Adrenal gland (tissue), 5 donors: ENCODE results near the gene KIF16B.

Source experiments
- POLR2A ChIP-seq, 2 donors: fragments of 450-650 bp; IDR thresholded peaks; one replicate each; pipeline ENCODE4 v1.6.1; 2017; ENCODE audit warnings: antibody characterized with exemption in 2 of 2, mild to moderate bottlenecking in 2 of 2, moderate library complexity in 1 of 2
- TF ChIP-seq, protein P1 (sequence below), 6 experiments: fragments of 450-650 bp in 4 of 6; fragments of 200-600 bp in 2 of 6; sonication (generic) in 1 of 6; IDR thresholded peaks; 1 replicate in 5 of 6; 2 replicates in 1 of 6; pipeline versions ENCODE4 v1.5.1 to v1.8.0; 2016 to 2021; ENCODE audit warnings: antibody characterized with exemption in 6 of 6, mild to moderate bottlenecking in 2 of 6, moderate library complexity in 1 of 6
- donor health status: DM: no; HTN: no; CAD: no.

DNA sequence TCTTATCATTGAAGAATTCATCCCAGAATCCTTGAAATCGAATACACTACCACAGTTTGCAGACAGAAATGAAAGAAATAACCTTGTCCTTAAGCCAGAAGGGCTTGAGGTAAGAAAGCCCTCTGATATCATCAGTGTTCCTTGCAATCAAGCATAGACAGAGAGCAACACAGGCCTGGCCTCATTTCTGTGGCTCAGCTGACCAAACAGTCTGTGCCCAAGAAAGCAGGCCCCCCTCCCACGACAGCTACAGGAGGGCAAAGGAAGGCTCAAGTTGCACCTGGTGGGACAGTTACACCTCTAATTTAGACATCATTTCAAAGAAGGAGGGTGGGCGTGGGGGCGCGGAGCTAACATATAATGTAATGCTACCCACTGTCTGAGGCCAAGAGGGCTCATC lies 21.6 kb downstream of the KIF16B start:
- TF ChIP-seq, protein P1, sequence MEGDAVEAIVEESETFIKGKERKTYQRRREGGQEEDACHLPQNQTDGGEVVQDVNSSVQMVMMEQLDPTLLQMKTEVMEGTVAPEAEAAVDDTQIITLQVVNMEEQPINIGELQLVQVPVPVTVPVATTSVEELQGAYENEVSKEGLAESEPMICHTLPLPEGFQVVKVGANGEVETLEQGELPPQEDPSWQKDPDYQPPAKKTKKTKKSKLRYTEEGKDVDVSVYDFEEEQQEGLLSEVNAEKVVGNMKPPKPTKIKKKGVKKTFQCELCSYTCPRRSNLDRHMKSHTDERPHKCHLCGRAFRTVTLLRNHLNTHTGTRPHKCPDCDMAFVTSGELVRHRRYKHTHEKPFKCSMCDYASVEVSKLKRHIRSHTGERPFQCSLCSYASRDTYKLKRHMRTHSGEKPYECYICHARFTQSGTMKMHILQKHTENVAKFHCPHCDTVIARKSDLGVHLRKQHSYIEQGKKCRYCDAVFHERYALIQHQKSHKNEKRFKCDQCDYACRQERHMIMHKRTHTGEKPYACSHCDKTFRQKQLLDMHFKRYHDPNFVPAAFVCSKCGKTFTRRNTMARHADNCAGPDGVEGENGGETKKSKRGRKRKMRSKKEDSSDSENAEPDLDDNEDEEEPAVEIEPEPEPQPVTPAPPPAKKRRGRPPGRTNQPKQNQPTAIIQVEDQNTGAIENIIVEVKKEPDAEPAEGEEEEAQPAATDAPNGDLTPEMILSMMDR (IDR thresholded peaks at IDR 0.05) = no peak
- no peak for TF ChIP-seq POLR2A (IDR thresholded peaks at IDR 0.05)
